ENCODE measurements around the gene TBC1D30. TPM values are rescaled to one million over a fixed set of nuclear protein-coding genes. Genes with fewer than 3 reads are reported as not detected.

TBC1D30 gene
- total RNA-seq, 4 donors from 2014 or later = 3.2 to 14.8 (median 9.5) TPM

DNA sequence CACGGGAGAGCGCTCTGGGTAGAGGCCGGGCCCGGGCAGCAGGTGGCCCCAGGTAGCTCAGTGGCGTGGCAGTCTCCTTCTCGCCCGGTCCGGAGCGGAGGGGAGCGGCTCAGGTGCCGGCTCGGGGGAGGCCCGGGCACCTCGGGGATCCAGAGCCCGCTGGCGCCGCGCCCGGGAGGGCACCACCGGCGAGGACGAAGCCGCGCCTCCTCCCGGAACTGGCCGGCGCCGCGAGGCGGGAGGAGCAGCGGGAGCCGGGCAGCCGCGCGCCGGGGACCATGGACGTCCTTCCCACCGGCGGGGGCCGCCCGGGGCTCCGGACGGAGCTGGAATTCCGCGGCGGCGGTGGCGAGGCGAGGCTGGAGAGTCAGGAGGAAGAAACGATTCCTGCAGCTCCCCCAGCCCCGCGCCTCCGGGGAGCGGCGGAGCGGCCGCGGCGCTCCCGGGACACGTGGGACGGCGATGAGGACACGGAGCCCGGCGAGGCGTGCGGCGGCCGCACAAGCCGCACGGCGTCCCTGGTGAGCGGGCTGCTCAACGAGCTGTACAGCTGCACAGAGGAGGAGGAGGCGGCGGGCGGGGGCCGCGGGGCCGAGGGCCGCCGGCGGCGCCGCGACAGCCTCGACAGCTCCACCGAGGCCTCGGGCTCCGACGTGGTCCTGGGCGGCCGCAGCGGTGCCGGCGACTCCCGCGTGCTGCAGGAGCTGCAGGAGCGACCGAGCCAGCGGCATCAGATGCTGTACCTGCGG, 43.7 kb upstream of the TBC1D30 start:
- H3K9me3 ChIP-seq = peaks cover 0 to 4% of the 10 kb centered on the region in 2 donors
- peak overlapping the region; percentile 6 to 53 for H3K4me3 ChIP-seq
- no peaks in the 10 kb centered on the region for H3K4me1 ChIP-seq
- peaks cover 0 to 9% of the 10 kb centered on the region in 2 donors for H3K27me3 ChIP-seq
- intact Hi-C loops (cut with DNase I; ENCODE audit: low total_unique reads) = no loop called here
- H3K27ac ChIP-seq = peak overlapping the region; percentile 20 to 30
- peak in 1 of 2 donors; percentile 26 for TF ChIP-seq POLR2A (IDR thresholded peaks at IDR 0.05)
- TF ChIP-seq, protein P1, sequence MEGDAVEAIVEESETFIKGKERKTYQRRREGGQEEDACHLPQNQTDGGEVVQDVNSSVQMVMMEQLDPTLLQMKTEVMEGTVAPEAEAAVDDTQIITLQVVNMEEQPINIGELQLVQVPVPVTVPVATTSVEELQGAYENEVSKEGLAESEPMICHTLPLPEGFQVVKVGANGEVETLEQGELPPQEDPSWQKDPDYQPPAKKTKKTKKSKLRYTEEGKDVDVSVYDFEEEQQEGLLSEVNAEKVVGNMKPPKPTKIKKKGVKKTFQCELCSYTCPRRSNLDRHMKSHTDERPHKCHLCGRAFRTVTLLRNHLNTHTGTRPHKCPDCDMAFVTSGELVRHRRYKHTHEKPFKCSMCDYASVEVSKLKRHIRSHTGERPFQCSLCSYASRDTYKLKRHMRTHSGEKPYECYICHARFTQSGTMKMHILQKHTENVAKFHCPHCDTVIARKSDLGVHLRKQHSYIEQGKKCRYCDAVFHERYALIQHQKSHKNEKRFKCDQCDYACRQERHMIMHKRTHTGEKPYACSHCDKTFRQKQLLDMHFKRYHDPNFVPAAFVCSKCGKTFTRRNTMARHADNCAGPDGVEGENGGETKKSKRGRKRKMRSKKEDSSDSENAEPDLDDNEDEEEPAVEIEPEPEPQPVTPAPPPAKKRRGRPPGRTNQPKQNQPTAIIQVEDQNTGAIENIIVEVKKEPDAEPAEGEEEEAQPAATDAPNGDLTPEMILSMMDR (IDR thresholded peaks at IDR 0.05) = no peak
- no peaks in the 10 kb centered on the region for H3K36me3 ChIP-seq
- DNase-seq = peak; percentile 26 to 27

DNA sequence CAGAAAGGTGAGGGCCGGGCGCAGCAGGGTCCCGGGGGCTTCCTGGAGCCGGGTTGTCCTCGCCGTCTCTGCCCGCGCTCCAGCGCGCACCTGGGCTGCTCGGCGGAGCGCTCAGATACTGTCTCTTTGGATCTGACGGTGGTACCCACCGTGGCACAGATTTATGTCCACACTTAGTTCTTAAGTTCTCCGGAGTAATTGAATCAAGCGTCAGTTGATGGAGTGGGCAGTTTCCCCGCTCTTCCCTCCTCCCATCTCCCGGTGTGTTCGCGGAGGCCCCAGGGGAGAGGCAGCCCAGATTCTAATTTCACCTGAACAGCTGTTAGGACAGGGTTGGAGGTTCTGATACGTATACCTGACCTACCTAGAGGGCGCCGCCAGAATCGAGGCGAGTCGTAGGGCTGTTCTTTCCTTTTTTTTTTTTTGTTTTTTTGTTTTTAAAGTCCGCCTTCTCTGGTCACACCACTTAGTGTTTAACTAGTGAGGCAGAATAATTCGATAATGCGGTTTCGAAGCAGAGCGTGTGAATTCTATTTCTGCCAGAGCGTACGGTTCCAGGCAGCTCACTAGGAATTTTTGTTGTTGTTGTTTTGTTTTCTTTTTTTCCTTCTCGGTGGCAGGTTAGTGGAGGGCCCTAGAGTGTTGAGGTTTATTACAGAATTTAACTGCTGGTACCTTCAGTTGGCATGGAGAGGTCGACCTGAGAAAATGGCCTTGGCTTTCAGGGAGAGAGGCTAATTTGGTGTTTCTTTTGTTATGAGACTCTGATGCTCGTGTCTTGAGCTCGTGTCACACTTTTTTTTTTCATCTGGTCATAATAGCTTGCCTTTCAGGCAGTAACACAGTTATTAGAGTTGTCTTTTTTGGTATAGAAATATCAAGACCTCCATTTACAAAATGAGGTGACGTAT, 42.9 kb upstream of the TBC1D30 start:
- Histone ChIP-seq H3K4me3 (peak overlapping the region; percentile 5 to 53), H3K27ac (peak overlapping the region; percentile 20 to 30), H3K9me3 (no peaks in the 10 kb centered on the region), H3K36me3 (no peaks in the 10 kb centered on the region), H3K4me1 (no peaks in the 10 kb centered on the region), H3K27me3 (peaks cover 0 to 9% of the 10 kb centered on the region in 2 donors)
- TF ChIP-seq POLR2A (IDR thresholded peaks at IDR 0.05) = no peak
- TF ChIP-seq, protein P1 (IDR thresholded peaks at IDR 0.05) = no peak
- DNase-seq = no peak
- intact Hi-C loops (cut with DNase I; ENCODE audit: low total_unique reads) = no loop called here

DNA sequence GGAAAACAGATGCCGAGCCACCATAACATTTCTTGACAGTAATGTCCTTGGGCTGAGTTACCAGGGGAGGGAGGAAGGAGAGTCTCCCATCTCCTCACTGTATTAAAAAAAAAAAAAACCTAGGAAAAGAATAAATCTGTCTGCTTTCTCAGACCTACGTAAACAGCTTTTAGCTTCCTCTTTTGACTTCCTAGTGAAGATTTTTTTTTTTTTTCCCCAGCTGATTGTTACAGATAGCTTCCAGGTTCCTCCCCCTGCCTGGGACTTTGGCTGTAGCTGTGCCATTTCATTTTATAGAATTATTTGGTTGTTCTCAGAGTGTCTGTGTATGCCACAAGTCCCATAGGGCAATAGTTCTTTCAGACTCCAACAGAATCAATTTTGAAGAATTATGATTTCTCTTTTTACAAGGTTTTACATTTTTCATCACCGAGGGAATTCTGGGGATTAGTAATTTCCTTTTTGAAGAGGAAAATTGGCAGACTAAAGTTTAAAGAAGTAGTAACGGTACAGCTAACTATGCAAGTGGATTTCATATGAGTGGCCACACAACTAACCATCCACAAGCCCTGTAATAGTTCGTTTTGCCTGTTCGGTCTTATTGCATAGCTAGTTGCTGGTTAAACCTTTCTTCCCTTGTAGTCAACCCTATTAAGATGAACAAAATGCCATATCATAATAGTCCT, 42.1 kb upstream of the TBC1D30 start:
- H3K9me3 ChIP-seq = no peaks in the 10 kb centered on the region
- no peak for DNase-seq
- peaks cover 0 to 9% of the 10 kb centered on the region in 2 donors for H3K27me3 ChIP-seq
- TF ChIP-seq, protein P1 (IDR thresholded peaks at IDR 0.05) = no peak
- TF ChIP-seq POLR2A (IDR thresholded peaks at IDR 0.05) = no peak
- no peak overlapping the region for H3K4me3 ChIP-seq
- no peaks in the 10 kb centered on the region for H3K4me1 ChIP-seq
- no peaks in the 10 kb centered on the region for H3K36me3 ChIP-seq
- intact Hi-C loops (cut with DNase I; ENCODE audit: low total_unique reads) = no loop called here
- H3K27ac ChIP-seq = no peak overlapping the region

DNA sequence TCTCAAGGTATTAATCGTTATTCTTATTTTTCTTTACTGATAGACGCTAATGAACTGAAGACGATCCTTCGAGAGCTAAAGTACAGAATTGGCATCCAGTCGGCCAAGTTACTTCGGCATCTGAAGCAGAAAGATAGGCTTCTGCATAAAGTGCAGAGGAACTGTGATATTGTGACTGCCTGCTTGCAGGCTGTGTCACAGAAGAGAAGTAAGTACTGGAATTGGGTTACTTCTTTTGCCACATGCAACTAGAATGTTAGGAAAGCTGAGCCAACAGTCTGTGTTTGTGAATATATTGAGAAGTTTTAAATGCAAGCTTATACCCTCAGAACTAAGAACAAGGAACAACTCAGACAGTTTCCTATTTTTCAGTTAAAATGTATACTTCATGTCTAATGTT, 38.6 kb upstream of the TBC1D30 start:
- Histone ChIP-seq H3K4me1 (no peaks in the 10 kb centered on the region), H3K4me3 (no peak overlapping the region), H3K27me3 (peaks cover 0 to 9% of the 10 kb centered on the region in 2 donors), H3K9me3 (no peaks in the 10 kb centered on the region), H3K36me3 (no peaks in the 10 kb centered on the region), H3K27ac (no peak overlapping the region)
- TF ChIP-seq, protein P1 (IDR thresholded peaks at IDR 0.05) = no peak
- no peak for TF ChIP-seq POLR2A (IDR thresholded peaks at IDR 0.05)
- no peak for DNase-seq
- intact Hi-C loops (cut with DNase I; ENCODE audit: low total_unique reads) = no loop called here
